ENCODE data around the gene GUK1. TPM values are rescaled to one million over a fixed set of nuclear protein-coding genes. Genes with fewer than 3 reads are reported as not detected.

GUK1 gene
- total and polyA plus RNA-seq, 2 donors (not counting 1 experiment from before 2014, with no cell fraction given) = 125 to 356 TPM

DNA sequence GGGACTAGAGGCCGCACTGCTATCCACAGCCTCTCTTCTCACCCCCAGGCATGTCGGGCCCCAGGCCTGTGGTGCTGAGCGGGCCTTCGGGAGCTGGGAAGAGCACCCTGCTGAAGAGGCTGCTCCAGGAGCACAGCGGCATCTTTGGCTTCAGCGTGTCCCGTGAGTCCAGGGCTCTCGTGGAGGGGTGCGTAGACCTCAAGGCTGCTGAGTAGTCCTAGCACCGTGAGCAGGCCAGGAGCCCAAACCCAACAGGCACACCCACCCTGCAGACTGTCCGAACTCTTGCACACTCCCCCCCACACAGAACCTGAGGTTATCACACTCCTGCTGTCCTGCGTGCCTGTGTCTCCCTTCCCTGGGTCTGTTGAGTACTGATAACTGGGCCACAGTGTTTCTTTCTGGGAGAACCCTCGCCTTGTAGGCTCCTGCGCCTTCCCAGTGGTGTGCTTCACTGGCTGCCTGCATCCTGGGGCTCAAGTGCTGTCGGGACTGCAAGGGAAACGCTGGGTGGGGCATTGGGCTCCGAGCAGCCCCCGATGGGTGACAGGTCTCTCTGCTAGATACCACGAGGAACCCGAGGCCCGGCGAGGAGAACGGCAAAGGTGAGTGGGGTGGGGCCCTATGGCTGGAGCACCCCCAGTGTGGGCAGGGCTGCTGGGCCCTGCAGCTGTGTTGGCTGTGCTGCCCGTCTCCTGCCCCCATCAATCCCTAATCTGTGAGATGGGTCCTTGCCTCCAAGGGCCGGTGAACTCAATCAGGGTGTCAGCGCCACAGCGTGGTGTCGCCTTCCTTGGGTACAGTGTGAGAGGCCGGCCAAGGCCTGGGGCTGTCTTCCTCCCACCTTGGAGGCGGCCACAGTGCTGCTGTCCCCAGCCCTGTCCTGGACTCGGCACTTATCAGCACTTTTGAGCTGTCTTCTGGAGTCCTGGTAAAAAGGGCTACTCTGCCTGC lies 5.7 kb downstream of the GUK1 start:
- Histone ChIP-seq H3K36me3 (replicated peaks in 1 of 2; ENCODE audit: control extremely low read depth in 1 of 2, control insufficient read depth in 1 of 2, extremely low read depth in 1 of 2, insufficient read depth in 2 of 2, low read length in 1 of 2) (peaks cover 0 to 49% of the 10 kb centered on the region in 2 experiments), H4K20me1 (ENCODE audit: control insufficient read depth, insufficient read depth, low read length, poor library complexity, severe bottlenecking) (peaks cover 94% of the 10 kb centered on the region), H3K79me2 (ENCODE audit: control insufficient read depth, insufficient read depth, low read length) (peaks cover 59% of the 10 kb centered on the region), H3K9ac (ENCODE audit: low read length) (no peak overlapping the region), H3K27ac (ENCODE audit: low read length in 2 of 2) (no peak overlapping the region), H3K27me3 (replicated peaks in 1 of 4; ENCODE audit: control extremely low read depth in 1 of 4, control insufficient read depth in 3 of 4, insufficient read depth in 4 of 4, low read length in 3 of 4) (no peaks in the 10 kb centered on the region), H2AFZ (ENCODE audit: insufficient read depth, low read depth, low read length, poor library complexity, severe bottlenecking) (no peak overlapping the region), H3K9me3 (ENCODE audit: control extremely low read depth in 1 of 3, control insufficient read depth in 2 of 3, insufficient read depth in 1 of 3, low read length in 2 of 3) (no peaks in the 10 kb centered on the region), H3K4me2 (replicated peaks; ENCODE audit: low read depth, low read length, poor library complexity, severe bottlenecking) (no peak overlapping the region), H3K4me3 (ENCODE audit: control extremely low read depth in 1 of 5, extremely low read depth in 1 of 5, insufficient read depth in 1 of 5, low read depth in 2 of 5, low read length in 4 of 5) (no peak overlapping the region), H3K4me1 (ENCODE audit: control insufficient read depth in 2 of 2, insufficient read depth in 2 of 2, low read length in 2 of 2) (peaks cover 30 to 40% of the 10 kb centered on the region in 2 donors)
- DNase-seq (no peak), ATAC-seq (ENCODE audit: low read depth) (no peak)
- Mint-ChIP-seq H3K9me3 (ENCODE audit: insufficient read depth) (no peaks in the 10 kb centered on the region), H3K27me3 (no peaks in the 10 kb centered on the region), H3K4me1 (peaks cover 33% of the 10 kb centered on the region), H3K4me3 (no peak overlapping the region), H3K27ac (no peak overlapping the region)
- intact Hi-C loops (cut with micrococcal nuclease) = no loop called here
- 96% methylated on average over 31 of the region's 31 CpGs for WGBS (ENCODE audit: insufficient coverage)
- TF ChIP-seq, protein P1, sequence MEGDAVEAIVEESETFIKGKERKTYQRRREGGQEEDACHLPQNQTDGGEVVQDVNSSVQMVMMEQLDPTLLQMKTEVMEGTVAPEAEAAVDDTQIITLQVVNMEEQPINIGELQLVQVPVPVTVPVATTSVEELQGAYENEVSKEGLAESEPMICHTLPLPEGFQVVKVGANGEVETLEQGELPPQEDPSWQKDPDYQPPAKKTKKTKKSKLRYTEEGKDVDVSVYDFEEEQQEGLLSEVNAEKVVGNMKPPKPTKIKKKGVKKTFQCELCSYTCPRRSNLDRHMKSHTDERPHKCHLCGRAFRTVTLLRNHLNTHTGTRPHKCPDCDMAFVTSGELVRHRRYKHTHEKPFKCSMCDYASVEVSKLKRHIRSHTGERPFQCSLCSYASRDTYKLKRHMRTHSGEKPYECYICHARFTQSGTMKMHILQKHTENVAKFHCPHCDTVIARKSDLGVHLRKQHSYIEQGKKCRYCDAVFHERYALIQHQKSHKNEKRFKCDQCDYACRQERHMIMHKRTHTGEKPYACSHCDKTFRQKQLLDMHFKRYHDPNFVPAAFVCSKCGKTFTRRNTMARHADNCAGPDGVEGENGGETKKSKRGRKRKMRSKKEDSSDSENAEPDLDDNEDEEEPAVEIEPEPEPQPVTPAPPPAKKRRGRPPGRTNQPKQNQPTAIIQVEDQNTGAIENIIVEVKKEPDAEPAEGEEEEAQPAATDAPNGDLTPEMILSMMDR (IDR thresholded peaks at IDR 0.05) = no peak
- TF ChIP-seq EZH2 (IDR thresholded peaks at IDR 0.05; ENCODE audit: borderline replicate concordance, insufficient read depth, low read depth, low read length, poor library complexity, severe bottlenecking) = no peak
- ChIA-PET CTCF (no interaction called here), POLR2A (interaction anchor here (0.6 to 0.8 kb wide), 2 partner anchors 20 to 36 kb away, joined by 3 read pairs; partner anchors contain the start of gene IBA57)

Data from B cell (primary cell).